GM12892 (cell line): Measurements from ENCODE around the gene CAD.

ENCODE experiments used
- DNase-seq: peaks from one replicate; pipeline ENCODE4 v3.0.0; 2011; ENCODE audit not compliant: insufficient read length
- FAIRE-seq: peaks from 2 replicates; lab custom pipeline; 2011; peaks lifted over from hg19 to GRCh38; lab: Jason Lieb, UNC
- POLR2A ChIP-seq: IDR thresholded peaks from 2 replicates; pipeline ENCODE4 v1.6.1; 2011; ENCODE audit warnings: low read depth, low read length, control low read depth
- POLR2AphosphoS5 ChIP-seq: IDR thresholded peaks from 2 replicates; pipeline ENCODE4 v1.6.1; 2011; ENCODE audit warnings: low read depth, low read length, control low read depth
- TAF1 ChIP-seq: IDR thresholded peaks from 2 replicates; pipeline ENCODE4 v1.6.1; 2011; ENCODE audit warnings: low read depth, mild to moderate bottlenecking, control low read depth, low read length, borderline replicate concordance

The CAD gene

GRCh38 chr2:27236626-27237025 is 19.5 kb downstream of the CAD start:
- FAIRE-seq = no peak
- TF ChIP-seq POLR2AphosphoS5 (no peak), POLR2A (no peak), TAF1 (no peak)
- no peak for DNase-seq

- FAIRE-seq = no peak
- TF ChIP-seq POLR2AphosphoS5 (no peak), TAF1 (no peak), POLR2A (no peak)
- no peak for DNase-seq
Measured at GRCh38 chr2:27237341-27237945, 20.3 kb downstream of the CAD start.

- FAIRE-seq (no peak), DNase-seq (no peak)
- TF ChIP-seq POLR2A (no peak), POLR2AphosphoS5 (no peak), TAF1 (no peak)
Measured at GRCh38 chr2:27238976-27239375, 21.8 kb downstream of the CAD start.

GRCh38 chr2:27240406-27240805 is 23.2 kb downstream of the CAD start:
- TF ChIP-seq POLR2A (no peak), POLR2AphosphoS5 (no peak), TAF1 (no peak)
- no peak for DNase-seq
- FAIRE-seq = no peak

GRCh38 chr2:27241761-27242613 is 24.8 kb downstream of the CAD start:
- no peak for FAIRE-seq
- DNase-seq = no peak
- TF ChIP-seq POLR2AphosphoS5 (no peak), POLR2A (no peak), TAF1 (no peak)

- DNase-seq (no peak), FAIRE-seq (no peak)
- TF ChIP-seq TAF1 (no peak), POLR2A (no peak), POLR2AphosphoS5 (no peak)
Measured at GRCh38 chr2:27242614-27242951, 25.4 kb downstream of the CAD start.

- TF ChIP-seq TAF1 (no peak), POLR2A (no peak), POLR2AphosphoS5 (no peak)
- no peak for DNase-seq
- FAIRE-seq = no peak
Measured at GRCh38 chr2:27243391-27244130, 26.4 kb downstream of the CAD start.

- DNase-seq (no peak), FAIRE-seq (no peak)
- no peak for TF ChIP-seq POLR2AphosphoS5
- TF ChIP-seq TAF1 = no peak
- no peak for TF ChIP-seq POLR2A
Measured at GRCh38 chr2:27245116-27245515, 27.9 kb downstream of the CAD start.

GRCh38 chr2:27245626-27246025 is 28.5 kb downstream of the CAD start:
- no peak for DNase-seq
- no peak for FAIRE-seq
- TF ChIP-seq POLR2AphosphoS5 (no peak), TAF1 (no peak), POLR2A (no peak)

GRCh38 chr2:27247893-27248292 is 30.7 kb downstream of the CAD start:
- TF ChIP-seq POLR2AphosphoS5 = no peak
- no peak for DNase-seq
- FAIRE-seq = no peak

GRCh38 chr2:27249159-27249890 is 32.2 kb downstream of the CAD start:
- FAIRE-seq (no peak), DNase-seq (no peak)
- TF ChIP-seq POLR2A = no peak
- TF ChIP-seq TAF1 = no peak
- TF ChIP-seq POLR2AphosphoS5 = no peak
